H9 (cell line): ENCODE results near the gene FATE1. TPM values are rescaled to one million over a fixed set of nuclear protein-coding genes. Genes with fewer than 3 reads are reported as not detected.

ENCODE experiments used
- DNase-seq: peaks from one replicate; pipeline ENCODE4 v3.0.0-alpha.2; 2017
- H2AFZ ChIP-seq: one replicate; pipeline ENCODE4 v1.6.1; 2013; ENCODE audit warnings: mild to moderate bottlenecking, low read length, control low read depth, moderate library complexity
- H2AK5ac ChIP-seq: 2 replicates; pipeline ENCODE4 v1.6.1; 2013; ENCODE audit warnings: low read length, control low read depth, mixed read lengths; ENCODE audit not compliant: insufficient read length
- H2BK120ac ChIP-seq: one replicate; pipeline ENCODE4 v1.6.1; 2013; ENCODE audit warnings: low read depth, mild to moderate bottlenecking, low read length, control low read depth, inconsistent platforms; ENCODE audit not compliant: poor library complexity, severe bottlenecking
- H2BK12ac ChIP-seq: 2 replicates; pipeline ENCODE4 v1.6.1; 2013; ENCODE audit warnings: low read length, control low read depth, mixed read lengths, low read depth; ENCODE audit not compliant: insufficient read length
- H2BK15ac ChIP-seq: 2 replicates; pipeline ENCODE4 v1.6.1; 2013; ENCODE audit warnings: low read depth, low read length, control low read depth
- H2BK20ac ChIP-seq: one replicate; pipeline ENCODE4 v1.6.1; 2013; ENCODE audit warnings: low read depth, mild to moderate bottlenecking, low read length, control low read depth, inconsistent platforms; ENCODE audit not compliant: poor library complexity, severe bottlenecking
- H2BK5ac ChIP-seq: 2 replicates; pipeline ENCODE4 v1.6.1; 2013; ENCODE audit warnings: low read length, control low read depth, mixed read lengths; ENCODE audit not compliant: insufficient read length
- H3K14ac ChIP-seq: 2 replicates; pipeline ENCODE4 v1.6.1; 2013; ENCODE audit warnings: low read length, control low read depth; ENCODE audit not compliant: insufficient read depth
- H3K18ac ChIP-seq: 2 replicates; pipeline ENCODE4 v1.6.1; 2013; ENCODE audit warnings: low read depth, mild to moderate bottlenecking, mixed read lengths, low read length, control low read depth; ENCODE audit not compliant: insufficient read length
- H3K23ac ChIP-seq: 2 replicates; pipeline ENCODE4 v1.6.1; 2013; ENCODE audit warnings: low read length, control low read depth, mixed read lengths, low read depth; ENCODE audit not compliant: insufficient read length
- H3K23me2 ChIP-seq: 2 replicates; pipeline ENCODE4 v1.6.1; 2013; ENCODE audit warnings: low read depth, mild to moderate bottlenecking, mixed read lengths, low read length, control low read depth; ENCODE audit not compliant: insufficient read length, poor library complexity, severe bottlenecking
- H3K27ac ChIP-seq: 2 replicates; pipeline ENCODE4 v1.5.1; 2013; ENCODE audit warnings: low read length, control low read depth, mixed read lengths, low read depth; ENCODE audit not compliant: insufficient read length
- H3K27me3 ChIP-seq: 2 replicates; pipeline ENCODE4 v1.6.1; 2013; ENCODE audit warnings: low read length, control low read depth, inconsistent platforms; ENCODE audit not compliant: insufficient read depth
- H3K4ac ChIP-seq: 2 replicates; pipeline ENCODE4 v1.6.1; 2013; ENCODE audit warnings: low read depth, mild to moderate bottlenecking, control low read depth, inconsistent platforms, low read length, moderate library complexity
- H3K4me1 ChIP-seq: 2 replicates; pipeline ENCODE4 v1.6.1; 2013; ENCODE audit warnings: low read length, control low read depth, inconsistent platforms; ENCODE audit not compliant: insufficient read depth
- H3K4me2 ChIP-seq: 2 replicates; pipeline ENCODE4 v1.6.1; 2013; ENCODE audit warnings: low read length, control low read depth, mixed read lengths; ENCODE audit not compliant: insufficient read length, insufficient read depth
- H3K56ac ChIP-seq: 2 replicates; pipeline ENCODE4 v1.6.1; 2013; ENCODE audit warnings: low read depth, mild to moderate bottlenecking, mixed read lengths, low read length, control low read depth; ENCODE audit not compliant: insufficient read length
- H3K79me1 ChIP-seq: 2 replicates; pipeline ENCODE4 v1.6.1; 2013; ENCODE audit warnings: low read depth, mild to moderate bottlenecking, moderate library complexity, low read length, control low read depth, inconsistent platforms; ENCODE audit not compliant: insufficient read depth, poor library complexity, severe bottlenecking
- H3K79me2 ChIP-seq: 2 replicates; pipeline ENCODE4 v1.6.1; 2013; ENCODE audit warnings: low read length, control low read depth, inconsistent platforms; ENCODE audit not compliant: insufficient read depth
- H3K9ac ChIP-seq: 2 replicates; pipeline ENCODE4 v1.6.1; 2013; ENCODE audit warnings: low read length, control low read depth, mixed read lengths; ENCODE audit not compliant: insufficient read length; ENCODE audit errors: extremely low read depth
- H3K9me3 ChIP-seq: one replicate; pipeline ENCODE4 v1.6.1; 2013; ENCODE audit warnings: low read depth, low read length, inconsistent platforms; ENCODE audit not compliant: control insufficient read depth
- H3T11ph ChIP-seq: one replicate; pipeline ENCODE4 v1.6.1; 2013; ENCODE audit warnings: mild to moderate bottlenecking, low read length, control low read depth, inconsistent platforms
- H4K20me1 ChIP-seq: one replicate; pipeline ENCODE4 v1.6.1; 2013; ENCODE audit not compliant: control insufficient read depth, insufficient read length, insufficient read depth
- H4K5ac ChIP-seq: 2 replicates; pipeline ENCODE4 v1.6.1; 2013; ENCODE audit warnings: low read depth, mild to moderate bottlenecking, mixed read lengths, low read length, control low read depth; ENCODE audit not compliant: insufficient read length
- H4K8ac ChIP-seq: replicated peaks from 2 replicates; pipeline ENCODE4 v1.6.1; 2013; ENCODE audit warnings: low read length, control low read depth, mixed read lengths, low read depth; ENCODE audit not compliant: insufficient read length
- H4K91ac ChIP-seq: 2 replicates; pipeline ENCODE4 v1.6.1; 2013; ENCODE audit warnings: low read depth, mild to moderate bottlenecking, moderate library complexity, mixed read lengths, low read length, control low read depth; ENCODE audit not compliant: insufficient read length
- H3K27ac Mint-ChIP-seq, 3 experiments: 2 replicates in 2 of 3; 3 replicates in 1 of 3; pipeline ENCODE4 v1.8.0; 2020 to 2021; ENCODE audit warnings: mixed read lengths in 3 of 3, mild to moderate bottlenecking in 1 of 3, moderate library complexity in 1 of 3
- H3K27me3 Mint-ChIP-seq: 2 replicates; pipeline ENCODE4 v1.8.0; 2021; ENCODE audit warnings: low read depth, mild to moderate bottlenecking, moderate library complexity, mixed read lengths
- H3K36me3 Mint-ChIP-seq, 3 experiments: 2 replicates in 2 of 3; 3 replicates in 1 of 3; pipeline ENCODE4 v1.8.0; 2020 to 2021; ENCODE audit warnings: low read depth in 3 of 3, mixed read lengths in 3 of 3; ENCODE audit not compliant: insufficient read depth in 1 of 3
- H3K4me1 Mint-ChIP-seq, 2 experiments: 2 replicates each; pipeline ENCODE4 v1.8.0; 2020; ENCODE audit warnings: mixed read lengths in 2 of 2
- H3K4me3 Mint-ChIP-seq, 2 experiments: 2 replicates in 1 of 2; 3 replicates in 1 of 2; pipeline ENCODE4 v1.8.0; 2020 to 2021; ENCODE audit warnings: mild to moderate bottlenecking in 2 of 2, mixed read lengths in 2 of 2, moderate library complexity in 1 of 2
- H3K9me3 Mint-ChIP-seq, 2 experiments: 2 replicates in 1 of 2; 3 replicates in 1 of 2; pipeline ENCODE4 v1.8.0; 2020; ENCODE audit warnings: mild to moderate bottlenecking in 2 of 2, mixed read lengths in 2 of 2, moderate library complexity in 1 of 2
- WGBS: extraction: QIAGEN DNeasy Blood & Tissue Kit; methylation state at CpG from one replicate; pipeline ENCODE4 v1.1.7; 2013; ENCODE audit warnings: missing lambda C conversion rate, low lambda C conversion rate, mixed read lengths; ENCODE audit not compliant: insufficient read length; ENCODE audit errors: extremely low coverage; 5-methylcytosine and 5-hydroxymethylcytosine counted together
- total RNA-seq: library from RNA; stranded (reverse); gene quantifications from 2 replicates; pipeline ENCODE4 v1.2.1, GENCODE V29; 2021
- TF ChIP-seq, protein P1 (sequence below): fragments of 200-600 bp; sonication (generic); conservative IDR thresholded peaks from 3 replicates; pipeline ENCODE4 v1.8.0; 2021; ENCODE audit warnings: antibody characterized with exemption, mild to moderate bottlenecking

FATE1 gene
- total RNA-seq, 1 experiment from 2014 or later, result not detected

DNA sequence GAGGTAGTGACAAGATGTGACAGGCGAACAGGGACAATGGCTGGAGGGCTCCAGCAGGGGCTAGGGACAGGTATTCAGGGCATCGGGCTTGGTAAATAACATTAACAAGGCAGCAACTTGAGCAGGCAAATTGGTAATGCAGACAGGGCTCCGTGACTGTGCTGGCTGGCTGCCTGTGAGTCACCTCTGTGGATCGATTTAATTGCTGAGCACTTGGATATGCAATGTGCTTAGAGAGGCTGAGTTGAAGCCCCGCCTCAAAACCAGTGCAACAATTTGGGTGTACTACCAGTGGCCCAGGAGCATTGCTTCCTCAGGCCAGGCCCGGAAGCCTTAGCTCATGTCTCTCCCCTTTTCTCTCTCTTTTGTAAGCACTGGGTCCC is 38.2 kb downstream of the FATE1 start:
- H3K23ac ChIP-seq, result no peak overlapping the region
- Mint-ChIP-seq H3K36me3 (peaks cover 0 to 2% (median 2%) of the 10 kb centered on the region in 3 experiments; a peak in 2 of 7 replicates), H3K4me1 (peaks cover 7 to 9% of the 10 kb centered on the region in 2 experiments), H3K27ac (no peak overlapping the region), H3K9me3 (peaks cover 66 to 79% of the 10 kb centered on the region in 2 experiments), H3K27me3 (peaks cover 16% of the 10 kb centered on the region), H3K4me3 (no peak overlapping the region)
- H4K5ac ChIP-seq, result no peak overlapping the region
- H3K18ac ChIP-seq, result no peak overlapping the region
- no peak overlapping the region for H3K56ac ChIP-seq
- peaks cover 42% of the 10 kb centered on the region for H3K9me3 ChIP-seq
- no peak overlapping the region for H2BK15ac ChIP-seq
- H3K4me1 ChIP-seq, result no peaks in the 10 kb centered on the region
- H3K9ac ChIP-seq, result no peak overlapping the region
- no peak overlapping the region for H2BK120ac ChIP-seq
- no peak overlapping the region for H2BK12ac ChIP-seq
- H2BK20ac ChIP-seq, result no peak overlapping the region
- peak overlapping the region; percentile 14 for H3K4me2 ChIP-seq
- H3K27me3 ChIP-seq, result no peaks in the 10 kb centered on the region
- H4K91ac ChIP-seq, result no peak overlapping the region
- no peaks in the 10 kb centered on the region for H3K79me2 ChIP-seq
- no peak overlapping the region for H4K8ac ChIP-seq
- TF ChIP-seq, protein P1, sequence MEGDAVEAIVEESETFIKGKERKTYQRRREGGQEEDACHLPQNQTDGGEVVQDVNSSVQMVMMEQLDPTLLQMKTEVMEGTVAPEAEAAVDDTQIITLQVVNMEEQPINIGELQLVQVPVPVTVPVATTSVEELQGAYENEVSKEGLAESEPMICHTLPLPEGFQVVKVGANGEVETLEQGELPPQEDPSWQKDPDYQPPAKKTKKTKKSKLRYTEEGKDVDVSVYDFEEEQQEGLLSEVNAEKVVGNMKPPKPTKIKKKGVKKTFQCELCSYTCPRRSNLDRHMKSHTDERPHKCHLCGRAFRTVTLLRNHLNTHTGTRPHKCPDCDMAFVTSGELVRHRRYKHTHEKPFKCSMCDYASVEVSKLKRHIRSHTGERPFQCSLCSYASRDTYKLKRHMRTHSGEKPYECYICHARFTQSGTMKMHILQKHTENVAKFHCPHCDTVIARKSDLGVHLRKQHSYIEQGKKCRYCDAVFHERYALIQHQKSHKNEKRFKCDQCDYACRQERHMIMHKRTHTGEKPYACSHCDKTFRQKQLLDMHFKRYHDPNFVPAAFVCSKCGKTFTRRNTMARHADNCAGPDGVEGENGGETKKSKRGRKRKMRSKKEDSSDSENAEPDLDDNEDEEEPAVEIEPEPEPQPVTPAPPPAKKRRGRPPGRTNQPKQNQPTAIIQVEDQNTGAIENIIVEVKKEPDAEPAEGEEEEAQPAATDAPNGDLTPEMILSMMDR, result no peak
- no peak overlapping the region for H3K27ac ChIP-seq
- H4K20me1 ChIP-seq, result no peaks in the 10 kb centered on the region
- peak; percentile 36 for DNase-seq
- H3T11ph ChIP-seq, result no peak overlapping the region
- no peak overlapping the region for H3K14ac ChIP-seq
- H3K4ac ChIP-seq, result no peak overlapping the region
- no peak overlapping the region for H2BK5ac ChIP-seq
- no peaks in the 10 kb centered on the region for H3K79me1 ChIP-seq
- H3K23me2 ChIP-seq, result peaks cover 2% of the 10 kb centered on the region
- H2AK5ac ChIP-seq, result no peak overlapping the region
- H2AFZ ChIP-seq, result no peak overlapping the region
- WGBS, result no CpG with 5 or more reads among the region's 6 CpGs
